K562 (cell line): ENCODE measurements around the gene GLP1R. TPM values are rescaled to one million over a fixed set of nuclear protein-coding genes. Genes with fewer than 3 reads are reported as not detected.
A peak's percentile ranks its signal among the peaks of the same experiment; 100 is the strongest.

Experiments used
- ATAC-seq: fragments of 200-7000 bp; cut with Tn5 transposase; 3 replicates; pipeline ENCODE4 v1.9.1; 2020; ENCODE audit warnings: moderate library complexity
- BruUV-seq: library from RNA; stranded (reverse); fragments of 400-500 nt; replicated peaks from 2 replicates; lab custom pipeline; 2021; lab: Mats Ljungman, UMichigan
- CTCF ChIA-PET: fragments of 300-600 bp; formaldehyde crosslinking; extraction: SDS; loops from one replicate; lab custom pipeline; 2021; ENCODE audit warnings: low intra/inter-chr PET ratio; lab: Yijun Ruan, JAX
- POLR2A ChIA-PET: fragments of 300-600, 350-650 bp; sonication (Branson Sonifier 250); formaldehyde crosslinking; extraction: SDS; loops from one replicate; lab custom pipeline; 2021; ENCODE audit warnings: antibody characterized with exemption, inconsistent platforms; lab: Yijun Ruan, JAX
- DNase-seq, 4 experiments: peaks; one replicate each; pipeline versions ENCODE4 v3.0.0 to v3.0.0-alpha.2; 2011 to 2018; ENCODE audit warnings: low spot score in 3 of 4, mixed read lengths in 3 of 4; ENCODE audit errors: extremely low read depth in 1 of 4
- FAIRE-seq: peaks from 2 replicates; lab custom pipeline; 2011; peaks lifted over from hg19 to GRCh38; lab: Jason Lieb, UNC
- H2AFZ ChIP-seq: 2 replicates; pipeline ENCODE4 v1.6.0; 2011; ENCODE audit warnings: low read depth, low read length, control low read depth, inconsistent platforms
- H3K27ac ChIP-seq: fragments of 200-600 bp; 3 replicates; pipeline ENCODE4 v1.8.0; 2011; ENCODE audit warnings: low read depth, mild to moderate bottlenecking, control low read depth, inconsistent platforms, low read length, moderate library complexity, mixed read lengths; ENCODE audit errors: extremely low read depth
- H3K27me3 ChIP-seq, 2 experiments: fragments of 300-600 bp in 1 of 2; 2 replicates in 1 of 2; 3 replicates in 1 of 2; pipeline versions ENCODE4 v1.6.0 to v1.8.0; 2011; ENCODE audit warnings: inconsistent platforms in 2 of 2, low read length in 2 of 2, mild to moderate bottlenecking in 1 of 2, mixed read lengths in 1 of 2, moderate library complexity in 1 of 2; ENCODE audit not compliant: control insufficient read depth in 2 of 2, insufficient read depth in 2 of 2
- H3K36me3 ChIP-seq: fragments of 300-600 bp; 3 replicates; pipeline ENCODE4 v1.8.0; 2011; ENCODE audit warnings: mild to moderate bottlenecking, low read length, inconsistent platforms; ENCODE audit not compliant: control insufficient read depth, insufficient read depth
- H3K4me1 ChIP-seq, 2 experiments: fragments of 200-600 bp in 1 of 2; replicated peaks in 1 of 2; 2 replicates in 1 of 2; 3 replicates in 1 of 2; pipeline versions ENCODE4 v1.5.1 to v1.8.0; 2011; ENCODE audit warnings: inconsistent platforms in 2 of 2, low read length in 2 of 2, mild to moderate bottlenecking in 1 of 2, mixed read lengths in 1 of 2, moderate library complexity in 1 of 2; ENCODE audit not compliant: control insufficient read depth in 2 of 2, insufficient read depth in 2 of 2
- H3K4me2 ChIP-seq: 2 replicates; pipeline ENCODE4 v1.6.1; 2011; ENCODE audit warnings: low read length, control low read depth, inconsistent platforms, mixed read lengths; ENCODE audit not compliant: insufficient read depth
- H3K4me3 ChIP-seq: fragments of 200-600 bp; sonication (generic), shearing (Covaris generic); 2 replicates; pipeline ENCODE4 v1.5.1; 2016; ENCODE audit warnings: control low read depth, inconsistent platforms
- H3K79me2 ChIP-seq: fragments of 200-600 bp; 3 replicates; pipeline ENCODE4 v1.8.0; 2011; ENCODE audit warnings: low read length, inconsistent platforms; ENCODE audit not compliant: control insufficient read depth, insufficient read depth
- H3K9ac ChIP-seq, 2 experiments: 2 replicates each; pipeline versions ENCODE4 v1.6.0 to v1.6.1; 2011; ENCODE audit warnings: low read depth in 2 of 2, low read length in 2 of 2, control low read depth in 1 of 2, inconsistent platforms in 1 of 2, mild to moderate bottlenecking in 1 of 2, mixed read lengths in 1 of 2; ENCODE audit not compliant: insufficient read depth in 1 of 2
- H3K9me1 ChIP-seq: one replicate; pipeline ENCODE4 v1.6.0; 2011; ENCODE audit warnings: inconsistent platforms, mild to moderate bottlenecking, low read length, moderate library complexity; ENCODE audit not compliant: control insufficient read depth, insufficient read depth
- H3K9me3 ChIP-seq: replicated peaks from 2 replicates; pipeline ENCODE4 v1.5.1; 2011; ENCODE audit warnings: low read depth, low read length, inconsistent platforms; ENCODE audit not compliant: control insufficient read depth, insufficient read depth
- H4K20me1 ChIP-seq: replicated peaks from 2 replicates; pipeline ENCODE4 v1.6.1; 2011; ENCODE audit warnings: low read length, inconsistent platforms, mixed read lengths; ENCODE audit not compliant: control insufficient read depth, insufficient read depth
- CBFA2T2 ChIP-seq: fragments of 450-650 bp; conservative IDR thresholded peaks from 2 replicates; pipeline ENCODE4 v1.6.1; 2017; ENCODE audit warnings: mild to moderate bottlenecking
- CC2D1A ChIP-seq: fragments of 450-650 bp; IDR thresholded peaks from 2 replicates; pipeline ENCODE4 v1.6.1; 2017; ENCODE audit warnings: mild to moderate bottlenecking
- CCNT2 ChIP-seq: IDR thresholded peaks from 2 replicates; pipeline ENCODE4 v1.6.1; 2011; ENCODE audit warnings: borderline replicate concordance, low read depth, mild to moderate bottlenecking, moderate library complexity, mixed read lengths, low read length; ENCODE audit not compliant: insufficient read length; ENCODE audit errors: extremely low read depth
- E2F4 ChIP-seq: sonication (generic); formaldehyde crosslinking; IDR thresholded peaks from 2 replicates; pipeline ENCODE4 v1.8.0; 2022; ENCODE audit warnings: mild to moderate bottlenecking, low read depth, missing genetic modification reagents
- ELF1 ChIP-seq: fragments of 200-800 bp; sonication (Bioruptor generic); IDR thresholded peaks from 2 replicates; pipeline ENCODE4 v1.6.1; 2016; ENCODE audit warnings: missing genetic modification characterization, missing compliant biosample characterization
- GTF2E2 ChIP-seq: fragments of 200-800 bp; sonication (Bioruptor generic); IDR thresholded peaks from 2 replicates; pipeline ENCODE4 v1.6.1; 2016; ENCODE audit warnings: missing genetic modification characterization, missing compliant biosample characterization
- KDM5B ChIP-seq: fragments of 200-600 bp; sonication (generic); IDR thresholded peaks from 2 replicates; pipeline ENCODE4 v1.6.1; 2012; ENCODE audit warnings: low read depth, mild to moderate bottlenecking, moderate library complexity, low read length, control low read depth, inconsistent platforms; ENCODE audit not compliant: insufficient replicate concordance
- KLF16 ChIP-seq: IDR thresholded peaks from 2 replicates; pipeline ENCODE4 v1.6.1; 2016; ENCODE audit warnings: antibody characterized with exemption
- MYNN ChIP-seq, 2 experiments: sonication (generic); formaldehyde crosslinking in 1 of 2; IDR thresholded peaks; 2 replicates each; pipeline versions ENCODE4 v1.5.0 to v1.6.1; 2016 to 2020; ENCODE audit warnings: antibody characterized with exemption in 1 of 2, missing genetic modification reagents in 1 of 2
- NCOA4 ChIP-seq: fragments of 450-650 bp; IDR thresholded peaks from 2 replicates; pipeline ENCODE4 v1.6.1; 2018; ENCODE audit warnings: mild to moderate bottlenecking; ENCODE audit not compliant: partially characterized antibody
- PCBP2 ChIP-seq: fragments of 200-400 bp; formaldehyde crosslinking; IDR thresholded peaks from 2 replicates; pipeline ENCODE4 v1.6.1; 2018; ENCODE audit warnings: low read length, low read depth, mild to moderate bottlenecking, moderate library complexity; ENCODE audit not compliant: poor library complexity, severe bottlenecking
- RBFOX2 ChIP-seq: fragments of 200-400 bp; formaldehyde crosslinking; IDR thresholded peaks from 2 replicates; pipeline ENCODE4 v1.6.1; 2017; ENCODE audit warnings: low read depth, mild to moderate bottlenecking, low read length, moderate library complexity
- RREB1 ChIP-seq: fragments of 250-450 bp; sonication (Bioruptor Pico); IDR thresholded peaks from 2 replicates; pipeline ENCODE4 v1.4.0; 2020
- SMAD4 ChIP-seq: fragments of 250-450 bp; sonication (Bioruptor Pico); conservative IDR thresholded peaks from 2 replicates; pipeline ENCODE4 v1.8.0; 2021; ENCODE audit warnings: inconsistent platforms, mild to moderate bottlenecking, moderate library complexity
- SNIP1 ChIP-seq: fragments of 450-650 bp; IDR thresholded peaks from 2 replicates; pipeline ENCODE4 v1.7.1; 2017; ENCODE audit warnings: low read depth, mild to moderate bottlenecking
- TBL1XR1 ChIP-seq, 2 experiments: IDR thresholded peaks; 2 replicates each; pipeline ENCODE4 v1.6.1; 2012; ENCODE audit warnings: improper control_type of control experiment in 2 of 2, low read length in 2 of 2, mild to moderate bottlenecking in 1 of 2
- ZBED1 ChIP-seq: IDR thresholded peaks from 2 replicates; pipeline ENCODE4 v1.6.1; 2014
- WGBS: fragments of 100-300 bp; shearing (Covaris generic); methylation state at CpG from one replicate; pipeline ENCODE4 v1.1.6; 2016; ENCODE audit warnings: low coverage, mixed read lengths; ENCODE audit not compliant: insufficient coverage; ENCODE audit errors: missing lambda C conversion rate; 5-methylcytosine and 5-hydroxymethylcytosine counted together
- in situ Hi-C: fragments of 300-500 bp; cut with MboI; formaldehyde crosslinking; loops from 4 replicates; pipeline ENCODE4 v1.15.0; 2018; ENCODE audit warnings: inconsistent platforms, mixed read lengths
- intact Hi-C: fragments of 100-400 bp; cut with micrococcal nuclease; formaldehyde crosslinking; loops from 2 replicates; pipeline ENCODE4 v1.14.2; 2022
- polyA plus RNA-seq, 8 experiments: library from polyadenylated mRNA; depleted of rRNA in 4 of 8; stranded (reverse) in 5 of 8; unstranded in 3 of 8; fragments of >200 nt; fragmentation: Nextera tagmentation in 2 of 8; fragmentation: Illumina TruSeq in 1 of 8; extraction: Ambion mirVana in 2 of 8; extraction: Trizol in 1 of 8; gene quantifications; 2 replicates each; pipeline versions ENCODE4 v1.2.1 to v1.2.3, GENCODE V29; 2011 to 2014; ENCODE audit warnings: inconsistent platforms in 1 of 8, missing spikeins in 1 of 8
- total RNA-seq, 7 experiments: library from RNA; depleted of rRNA in 6 of 7; stranded (reverse); fragments of >200 nt in 6 of 7; fragmentation: Illumina TruSeq in 2 of 7; extraction: Trizol in 2 of 7; gene quantifications; 2 replicates each; pipeline versions ENCODE4 v1.2.1 to v1.2.3, GENCODE V29; 2011 to 2021; ENCODE audit warnings: low replicate concordance in 1 of 7

The GLP1R gene
- total and polyA plus RNA-seq, 9 of the 15 experiments (the other 6 are each of a cell fraction or from before 2014, with no cell fraction given) = not detected

GRCh38 chr6:39007575-39007974 lies 41.0 kb upstream of the GLP1R start:
- no peak overlapping the region for H3K9ac ChIP-seq
- no peak overlapping the region for H3K4me3 ChIP-seq
- H3K4me1 ChIP-seq = peaks cover 6 to 24% of the 10 kb centered on the region in 2 experiments
- BruUV-seq = no TSS peak
- H3K36me3 ChIP-seq = no peaks in the 10 kb centered on the region
- no peak overlapping the region; the same call in 2 of the 3 replicates for H3K27ac ChIP-seq
- intact Hi-C loops = no loop called here
- in situ Hi-C loops = no loop called here
- ChIA-PET POLR2A (interaction anchor here (0.6 to 1.3 kb wide), 5 partner anchors 10 to 133 kb away, joined by 3 to 4 read pairs (median 3); no protein-coding TSS in a partner anchor), CTCF (no interaction called here)
- no peaks in the 10 kb centered on the region for H3K79me2 ChIP-seq
- no peaks in the 10 kb centered on the region for H3K9me3 ChIP-seq
- no peaks in the 10 kb centered on the region for H3K27me3 ChIP-seq
- H4K20me1 ChIP-seq = no peaks in the 10 kb centered on the region
- DNase-seq (peak; percentile 45 to 94 (median 68)), FAIRE-seq (peak; percentile 100), ATAC-seq (peak; percentile 99)
- 0% methylated on average over 3 of the region's 3 CpGs for WGBS
- no peaks in the 10 kb centered on the region for H3K9me1 ChIP-seq
- peak overlapping the region; percentile 57 for H3K4me2 ChIP-seq
- peak overlapping the region; percentile 34; the same call in 1 of the 2 replicates for H2AFZ ChIP-seq
- TF ChIP-seq GTF2E2 (tag) (no peak), CBFA2T2 (peak; percentile 95), KDM5B (no peak), ELF1 (tag) (no peak), ZBED1 (no peak), KLF16 (peak; percentile 91), RBFOX2 (no peak), TBL1XR1 (IDR thresholded peaks at IDR 0.05; ENCODE audit: low read length in 2 of 2) (peak; percentile 54 to 81; a peak in 3 of 4 replicates), CCNT2 (peak; percentile 79), PCBP2 (no peak), SMAD4 (CRISPR knock-in tag) (peak; percentile 58; the same call in 1 of the 2 replicates), MYNN (IDR thresholded peaks at IDR 0.05) (peak; percentile 85; the same call in 1 of the 2 replicates), MYNN (CRISPR knock-in tag; IDR thresholded peaks at IDR 0.05) (no peak), RREB1 (no peak), SNIP1 (no peak), NCOA4 (peak; percentile 32), E2F4 (no peak), CC2D1A (peak; percentile 43; the same call in 1 of the 2 replicates)
